Amniotic stem cell (primary cell): ENCODE results near the gene ZNF688.
"Not testable (repeated sequence)": the region's sequence is repeated elsewhere in the genome, so short reads cannot be mapped to it uniquely, and the experiment has no call there.

Experiments
- DNase-seq: peaks from one replicate; lab custom pipeline; 2025; lab: John Stamatoyannopoulos, UW

ZNF688 gene

DNA sequence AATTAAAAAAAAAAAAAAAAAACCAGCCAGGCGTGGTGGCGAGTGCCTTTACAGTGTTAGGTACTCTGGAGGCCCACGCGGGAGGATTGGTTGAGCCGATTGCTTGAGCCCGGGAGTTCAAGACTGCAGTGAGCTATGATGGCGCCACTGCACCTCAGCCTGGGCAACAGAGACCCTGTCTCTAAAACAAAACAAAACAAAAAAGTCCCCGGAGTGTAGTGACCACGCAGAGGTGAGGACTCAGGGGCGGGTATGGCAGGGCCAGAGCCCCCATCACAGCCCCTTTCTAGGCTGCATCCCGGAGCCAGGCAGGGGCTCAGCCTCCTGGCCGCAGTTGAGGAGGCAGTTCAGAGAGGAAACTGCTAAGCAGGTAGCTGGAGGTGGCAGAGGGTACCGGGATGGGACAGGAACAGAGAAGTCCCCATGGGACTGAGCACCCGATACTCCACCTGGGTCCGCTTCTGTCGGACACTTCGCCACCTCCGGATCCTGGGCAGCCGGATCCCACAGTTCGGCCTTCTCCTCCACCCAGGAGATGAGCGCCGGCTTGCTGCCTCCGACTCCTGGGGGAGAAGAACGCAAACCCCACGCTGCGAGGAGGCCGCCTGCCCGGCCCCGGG is 37.7 kb downstream of the ZNF688 start:
- no peak for DNase-seq

DNA sequence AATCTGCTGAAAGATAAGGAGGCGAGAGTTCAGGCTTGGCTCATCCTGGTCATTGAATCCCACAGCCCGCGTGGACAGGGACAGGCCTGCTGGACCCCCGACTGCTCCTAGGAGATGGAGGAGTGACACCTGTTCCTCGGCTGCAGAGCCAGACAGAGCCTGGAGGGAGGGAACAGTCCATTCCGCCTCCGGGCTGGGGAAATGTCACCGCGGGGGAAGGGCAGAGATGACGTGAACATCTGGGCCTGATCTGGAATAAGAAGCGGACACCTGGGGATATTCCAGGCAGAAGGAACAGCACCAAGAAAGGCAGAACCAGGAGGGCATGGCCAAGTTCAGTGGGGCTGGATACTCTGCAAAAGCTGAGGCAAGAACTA is 38.4 kb downstream of the ZNF688 start:
- DNase-seq = no peak

DNA sequence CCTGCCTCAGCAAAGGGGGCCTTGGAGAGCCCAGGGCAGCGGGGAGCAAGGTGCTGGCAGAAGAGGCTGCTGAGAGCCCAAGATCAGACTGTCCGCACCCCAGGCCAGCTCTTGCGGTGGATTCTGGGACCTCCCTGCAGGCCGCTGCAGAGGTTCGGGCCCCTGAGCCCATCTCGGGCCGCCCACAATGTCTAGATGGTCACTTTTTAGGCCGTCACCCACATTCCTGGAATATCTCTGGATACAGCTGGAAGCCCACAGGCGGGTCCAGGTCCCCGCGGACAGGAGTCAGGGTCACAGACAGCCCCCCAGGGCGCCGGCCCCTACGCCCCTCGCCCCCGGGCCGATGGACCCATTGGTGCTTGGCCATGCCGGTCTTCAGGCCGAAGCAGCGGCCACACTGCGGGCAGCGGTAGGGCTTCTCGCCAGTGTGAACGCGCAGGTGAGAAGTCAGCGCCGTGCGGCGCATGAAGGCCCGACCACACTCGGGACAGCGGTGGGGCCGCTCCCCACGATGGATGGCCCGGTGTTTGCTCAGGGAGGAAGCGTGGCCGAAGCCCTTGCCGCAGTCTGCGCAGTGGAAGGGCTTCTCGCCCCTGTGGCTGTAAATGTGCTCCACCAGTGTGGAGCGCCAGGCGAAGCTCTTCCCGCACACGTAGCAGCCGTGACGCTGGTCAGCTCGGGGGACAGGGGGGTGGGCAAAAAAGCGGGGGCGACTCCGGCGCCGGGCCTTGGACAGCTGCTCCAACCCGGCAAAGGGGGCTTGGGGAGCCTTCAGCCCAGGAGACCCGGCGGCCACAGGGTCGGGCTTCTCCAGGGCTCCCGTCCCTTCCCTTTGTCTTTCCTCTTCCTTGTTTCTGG is 39.0 kb downstream of the ZNF688 start:
- no peak for DNase-seq

DNA sequence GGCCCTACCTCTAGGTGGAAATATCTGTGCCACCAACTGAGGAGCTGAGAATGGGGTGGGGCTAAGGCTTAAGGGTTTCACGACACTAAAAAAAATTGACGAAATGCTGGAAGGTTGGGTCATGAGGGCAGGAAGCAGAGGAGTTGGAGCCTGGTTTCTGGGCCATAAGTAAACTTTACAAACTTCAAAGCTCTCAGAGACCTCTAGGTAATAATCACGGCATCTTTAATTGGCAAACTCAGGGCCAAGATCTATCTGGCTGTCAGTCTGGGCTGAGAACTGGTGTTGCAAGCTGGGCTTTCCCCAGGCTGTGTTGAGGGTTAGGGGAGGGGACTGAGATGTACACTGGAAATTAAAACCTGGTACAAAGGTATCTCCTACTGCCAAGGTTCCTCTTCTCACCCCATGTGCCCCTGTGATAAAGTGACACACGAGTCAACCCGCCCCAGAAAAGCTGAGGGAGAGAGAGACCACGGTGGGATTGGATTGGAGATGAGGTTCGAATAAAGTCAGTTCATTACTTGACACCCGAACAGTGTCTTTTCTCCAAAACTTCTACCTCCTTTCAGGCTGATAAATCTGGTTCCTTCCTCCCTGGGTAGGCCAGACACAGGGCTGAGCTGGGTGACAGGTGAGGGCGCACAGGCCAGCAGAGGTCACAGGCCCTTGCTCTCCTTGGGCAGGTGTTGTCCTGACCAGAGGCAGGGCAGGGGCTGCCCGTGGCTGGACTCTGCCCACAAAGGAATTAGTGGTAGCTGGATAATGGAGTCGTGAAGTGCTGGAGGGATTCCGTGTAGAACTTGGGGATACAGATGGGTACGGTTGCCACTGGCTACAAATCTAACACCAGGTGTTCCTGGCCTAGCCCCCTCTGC is 41.1 kb downstream of the ZNF688 start:
- no peak for DNase-seq

- DNase-seq = no peak
Measured at GRCh38 chr16:30528799-30529457, 42.6 kb downstream of the ZNF688 start.

GRCh38 chr16:30527635-30528178 is 43.8 kb downstream of the ZNF688 start:
- DNase-seq = no peak

- DNase-seq = peak; percentile 98
Measured at GRCh38 chr16:30526823-30527634, 44.5 kb downstream of the ZNF688 start.

DNA sequence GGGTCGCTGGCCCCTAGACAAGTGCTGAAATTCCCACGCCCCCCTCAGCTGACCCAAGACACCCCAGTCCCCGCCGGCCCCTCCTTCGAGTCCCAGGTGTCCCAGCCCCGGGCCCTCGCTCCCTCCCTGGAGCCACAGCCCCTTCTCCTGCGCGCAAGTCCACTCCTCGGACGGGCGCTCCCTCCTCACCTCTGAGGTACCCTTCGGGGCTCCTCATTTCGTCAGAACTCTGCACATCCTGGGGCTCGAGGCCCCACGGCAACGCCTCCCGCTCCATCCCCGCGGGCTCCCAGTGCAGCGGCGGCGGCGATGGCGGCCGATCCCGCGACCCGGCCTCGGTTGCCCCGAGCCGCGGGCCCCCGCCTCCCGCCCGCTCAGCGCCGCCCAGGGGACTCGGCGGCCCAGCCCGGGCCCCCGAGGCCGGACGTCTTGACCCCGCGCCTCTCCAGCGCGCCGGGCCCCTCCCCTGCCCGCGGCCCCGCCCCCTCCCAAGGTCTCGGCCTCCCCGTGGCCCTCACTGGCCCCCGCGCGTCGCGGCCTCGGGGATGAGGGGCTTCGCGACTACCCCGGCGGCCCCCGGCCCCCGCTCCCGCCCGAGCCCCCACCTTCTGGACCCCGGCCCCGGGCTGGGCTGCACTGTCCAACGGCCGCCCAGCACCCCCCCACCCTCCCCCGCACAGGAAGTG is 45.2 kb downstream of the ZNF688 start, which contains the start of gene ZNF768:
Gene ZNF768 (minus strand): TSS at position 430 of the 686 bp plus-strand sequence. CDS start 153 bp downstream, at position 277.
- no peak for DNase-seq

GRCh38 chr16:30525844-30526136 is 45.7 kb downstream of the ZNF688 start:
- DNase-seq = no peak

DNA sequence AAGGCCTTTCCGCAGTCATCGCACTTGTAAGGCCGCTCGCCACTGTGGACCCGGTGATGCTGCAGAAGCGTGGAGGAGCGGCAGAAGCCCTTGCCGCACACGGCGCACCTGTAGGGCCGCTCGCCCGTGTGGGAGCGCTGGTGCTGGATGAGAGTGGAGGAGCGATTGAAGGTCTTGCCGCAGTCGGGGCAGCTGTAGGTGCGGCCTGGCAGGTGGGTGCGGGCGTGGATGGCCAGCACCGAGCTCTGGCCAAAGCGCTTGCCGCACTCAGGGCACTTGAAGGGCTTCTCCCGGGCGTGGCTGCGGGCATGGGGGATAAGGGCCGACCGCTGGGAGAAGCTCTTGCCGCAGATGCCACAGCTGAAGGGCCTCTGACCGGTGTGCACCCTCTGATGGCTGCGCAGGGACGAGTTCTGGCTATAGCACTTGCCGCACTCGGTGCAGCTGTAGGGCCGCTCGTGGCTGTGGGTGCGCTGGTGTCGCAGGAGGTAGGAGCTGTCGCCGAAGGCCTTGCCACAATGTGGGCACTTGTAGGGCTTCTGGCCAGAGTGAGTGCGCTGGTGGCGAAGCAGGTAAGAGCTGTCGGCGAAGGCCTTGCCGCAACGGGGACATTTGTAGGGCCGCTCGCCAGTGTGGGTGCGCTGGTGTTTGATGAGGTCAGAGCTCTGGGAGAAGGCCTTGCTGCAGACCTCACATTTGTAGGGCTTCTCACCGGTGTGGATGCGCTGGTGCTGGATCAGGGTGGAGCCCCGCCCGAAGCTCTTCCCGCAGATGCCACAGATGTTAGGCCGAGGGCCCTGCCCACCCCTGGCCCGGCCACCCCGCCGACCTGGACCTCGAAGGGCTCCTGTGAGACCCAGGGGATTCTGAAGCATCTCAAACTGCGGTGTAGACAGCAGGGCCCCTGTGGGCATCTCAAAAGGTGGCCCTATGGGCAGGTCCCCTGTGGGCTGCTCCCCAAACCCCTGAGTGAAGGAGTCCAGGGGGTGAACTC is 46.6 kb downstream of the ZNF688 start:
- DNase-seq = no peak

DNA sequence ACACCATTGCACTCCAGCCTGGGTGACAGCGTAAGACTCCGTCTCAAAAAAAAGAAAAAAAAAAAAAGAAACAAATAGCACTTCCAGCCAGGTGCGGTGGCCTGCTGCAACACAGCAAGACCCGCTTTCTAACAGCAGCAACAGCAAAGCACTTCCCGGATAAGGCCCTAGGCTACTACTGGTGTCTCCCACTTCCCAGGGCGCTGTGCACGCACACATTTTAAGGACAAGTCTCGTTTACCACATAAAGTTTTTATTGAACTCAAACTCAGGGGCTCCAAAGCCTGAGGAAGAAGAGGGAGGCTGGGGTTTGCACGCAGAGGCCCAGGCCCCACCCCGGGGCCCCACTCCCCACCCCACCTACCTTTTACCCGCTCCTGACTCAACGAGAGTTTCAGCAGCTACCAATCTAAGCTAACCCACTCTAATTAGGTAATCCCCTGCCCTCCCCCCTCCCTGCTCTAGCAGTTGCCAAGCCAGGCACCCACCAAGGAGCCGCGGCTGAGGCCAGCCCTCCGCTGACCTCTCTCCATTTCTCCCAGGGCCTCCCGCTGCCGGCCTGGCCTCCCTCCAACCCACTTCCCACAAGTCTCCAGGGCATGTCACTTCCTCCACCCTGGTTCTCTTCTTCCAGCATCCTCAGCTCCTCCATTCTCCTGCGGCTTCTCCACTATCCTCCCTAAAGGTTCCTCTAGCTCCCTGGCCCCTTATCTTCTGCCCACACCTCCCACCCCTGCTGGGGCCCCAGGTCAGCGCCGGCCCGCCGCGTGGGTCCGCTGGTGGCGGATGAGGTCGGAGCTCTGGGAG is 47.5 kb downstream of the ZNF688 start:
- DNase-seq = no peak

DNA sequence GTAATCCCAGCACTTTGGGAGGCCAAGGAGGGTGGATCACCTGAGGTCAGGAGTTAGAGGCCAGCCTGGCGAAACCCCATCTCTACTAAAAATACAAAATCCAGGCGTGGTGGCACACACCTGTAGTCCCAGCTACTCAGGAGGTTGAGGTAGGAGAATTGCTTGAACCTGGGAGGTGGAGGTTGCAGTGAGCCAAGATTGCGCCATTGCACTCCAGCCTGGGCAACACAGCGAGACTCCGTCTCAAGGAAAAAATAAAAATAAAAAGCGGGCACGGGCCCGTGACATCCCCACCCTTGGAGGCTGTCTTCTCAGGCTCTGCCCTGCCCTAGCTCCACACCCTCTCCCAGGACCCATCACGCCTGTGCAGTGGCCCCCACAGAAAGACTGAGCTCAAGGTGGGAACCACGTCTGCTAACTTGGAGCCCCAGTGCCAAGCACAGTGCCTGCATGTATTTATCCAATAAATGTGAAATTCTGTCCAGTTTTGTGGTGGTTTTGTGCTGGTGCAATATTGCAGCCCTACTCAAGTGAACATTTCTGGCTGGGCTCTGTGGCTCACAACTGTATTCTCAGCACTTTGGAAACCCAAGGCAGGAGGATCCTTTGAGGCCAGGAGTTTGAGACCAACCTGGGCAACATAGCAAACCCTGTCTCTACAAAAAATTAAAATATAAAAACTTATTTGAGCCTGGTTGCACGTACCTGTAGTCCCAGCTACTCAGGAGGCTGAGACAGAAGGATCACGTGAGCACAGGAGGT is 48.6 kb downstream of the ZNF688 start:
- DNase-seq = not testable (repeated sequence)

GRCh38 chr16:30521873-30522641 is 49.5 kb downstream of the ZNF688 start:
- DNase-seq = no peak

GRCh38 chr16:30521476-30521872 is 50.0 kb downstream of the ZNF688 start:
- DNase-seq = no peak
